HG03135 (cell line): Measurements from ENCODE around the gene KCNIP3.

Experiments
- ATAC-seq: cut with Tn5 transposase; IDR thresholded peaks from one replicate; pipeline ENCODE4 v1.9.1; 2021; ENCODE audit warnings: mild to moderate bottlenecking, moderate library complexity; ENCODE audit not compliant: unreplicated experiment

The KCNIP3 gene

DNA sequence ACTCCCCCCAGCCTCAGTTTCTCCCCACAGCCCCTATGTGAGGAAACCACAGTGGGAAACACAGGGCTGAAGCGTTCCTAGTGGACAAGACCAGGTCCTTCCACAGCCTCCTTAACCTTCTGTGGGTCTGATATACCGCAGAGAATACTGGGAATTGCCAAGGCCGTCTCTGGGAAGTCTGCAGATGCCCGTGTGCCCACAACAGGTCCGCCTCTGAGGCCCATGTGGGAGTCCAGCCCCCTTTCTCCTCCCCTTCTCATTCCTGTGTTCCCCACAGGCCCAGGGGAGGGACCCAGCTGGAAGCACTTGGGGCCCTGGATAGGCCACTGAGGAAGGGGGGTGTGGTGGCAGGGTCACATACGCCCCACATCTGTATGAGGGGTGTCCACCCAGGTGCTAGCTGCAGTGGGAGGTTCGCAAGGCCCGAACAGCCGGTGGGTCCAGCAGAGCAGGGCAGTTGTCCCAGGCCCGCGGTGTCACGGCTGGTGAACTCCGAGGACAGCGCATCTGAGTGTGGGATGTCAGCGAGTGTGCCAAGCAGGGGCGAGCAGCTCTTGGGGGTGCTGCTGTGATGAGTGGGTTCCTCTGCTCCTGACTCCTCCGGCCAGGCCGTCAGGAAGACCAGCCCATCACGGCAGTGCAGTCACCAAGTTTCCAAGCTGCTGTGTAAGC lies 2.4 kb upstream of the KCNIP3 start:
- ATAC-seq: no peak

GRCh38 chr2:95295376-95295775 lies 1.8 kb upstream of the KCNIP3 start:
- no peak for ATAC-seq

DNA sequence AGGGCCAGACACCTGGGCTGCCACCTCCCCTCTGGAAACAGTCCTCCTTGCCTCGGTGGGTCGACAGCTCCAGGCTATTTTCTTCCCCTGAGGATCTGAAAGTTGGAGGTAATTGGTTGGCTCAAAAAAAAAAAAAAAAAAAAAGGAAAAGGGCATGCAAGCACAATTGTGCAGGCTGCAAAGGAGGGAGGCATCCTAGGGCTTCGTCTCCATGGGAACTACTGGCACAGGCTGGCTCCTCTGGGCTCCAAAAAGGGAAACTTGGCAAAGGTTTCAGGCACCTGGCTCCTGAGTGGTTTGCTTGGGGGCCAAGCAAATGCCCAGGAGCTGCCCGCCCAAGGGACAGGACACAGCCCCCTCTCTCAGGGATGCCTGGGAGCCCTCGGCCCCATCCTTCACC lies 1.1 kb upstream of the KCNIP3 start:
- no peak for ATAC-seq

DNA sequence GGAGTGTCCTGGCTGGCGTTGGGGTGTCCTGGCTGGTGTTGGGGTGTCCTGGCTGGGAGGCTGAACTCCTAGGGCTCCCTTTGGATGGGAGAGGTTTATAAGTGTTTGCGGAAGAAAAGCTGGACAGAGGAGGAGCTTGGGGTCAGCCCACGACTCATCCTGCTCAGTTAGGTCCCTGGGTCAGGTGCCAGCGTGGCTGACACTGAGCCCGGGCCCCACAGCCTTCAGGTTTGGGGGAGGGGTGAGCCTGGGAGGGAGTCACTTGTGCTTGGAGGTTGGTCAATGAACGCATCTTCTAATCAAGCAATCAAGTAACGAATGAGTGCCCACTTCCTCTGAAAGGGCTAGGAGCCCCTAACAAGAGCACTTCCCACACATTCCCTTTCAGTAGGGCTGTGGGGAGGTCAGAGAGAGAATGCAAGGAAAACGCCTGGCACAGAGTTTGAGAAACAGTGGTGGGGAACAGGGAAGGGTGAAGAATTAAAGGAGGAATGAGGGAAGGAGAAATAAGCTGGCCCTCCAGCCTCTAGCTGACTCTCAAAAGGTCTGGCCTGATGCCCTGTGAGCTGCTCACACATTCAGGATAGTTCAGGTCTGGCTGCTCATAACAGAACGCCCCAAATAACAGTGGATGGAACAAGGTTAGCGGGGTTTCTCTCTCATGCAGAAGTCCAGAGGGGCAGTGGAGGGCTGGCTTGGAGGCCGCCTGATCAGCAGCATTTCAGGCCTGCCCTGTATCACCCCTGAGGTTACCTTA lies 670 bp downstream of the KCNIP3 start:
- ATAC-seq: no peak

- ATAC-seq: no peak
Measured at GRCh38 chr2:95298486-95299111, 1.5 kb downstream of the KCNIP3 start.

DNA sequence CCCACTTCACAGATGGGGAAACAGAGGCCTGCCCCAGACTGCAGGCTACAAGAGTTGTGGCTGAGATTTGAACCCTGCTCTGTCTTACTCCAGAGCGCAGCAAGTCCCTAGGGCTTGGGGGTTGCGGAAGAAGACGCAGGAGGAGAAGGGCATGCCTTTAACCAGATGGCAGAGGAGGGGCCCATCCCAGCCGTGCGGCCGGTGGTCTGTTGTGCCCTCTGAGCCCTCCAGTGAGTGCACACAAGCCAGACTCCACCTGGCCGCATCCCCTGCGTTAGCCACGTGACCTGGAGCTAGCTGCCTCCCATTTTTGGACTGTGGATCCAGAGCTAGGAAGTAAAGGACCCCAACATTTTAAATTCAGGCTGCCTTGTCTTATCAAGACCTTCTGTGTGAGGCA lies 2.8 kb downstream of the KCNIP3 start:
- ATAC-seq: no peak

- no peak for ATAC-seq
Measured at GRCh38 chr2:95300450-95300849, 3.3 kb downstream of the KCNIP3 start.

GRCh38 chr2:95301186-95301585 lies 4.0 kb downstream of the KCNIP3 start:
- no peak for ATAC-seq

DNA sequence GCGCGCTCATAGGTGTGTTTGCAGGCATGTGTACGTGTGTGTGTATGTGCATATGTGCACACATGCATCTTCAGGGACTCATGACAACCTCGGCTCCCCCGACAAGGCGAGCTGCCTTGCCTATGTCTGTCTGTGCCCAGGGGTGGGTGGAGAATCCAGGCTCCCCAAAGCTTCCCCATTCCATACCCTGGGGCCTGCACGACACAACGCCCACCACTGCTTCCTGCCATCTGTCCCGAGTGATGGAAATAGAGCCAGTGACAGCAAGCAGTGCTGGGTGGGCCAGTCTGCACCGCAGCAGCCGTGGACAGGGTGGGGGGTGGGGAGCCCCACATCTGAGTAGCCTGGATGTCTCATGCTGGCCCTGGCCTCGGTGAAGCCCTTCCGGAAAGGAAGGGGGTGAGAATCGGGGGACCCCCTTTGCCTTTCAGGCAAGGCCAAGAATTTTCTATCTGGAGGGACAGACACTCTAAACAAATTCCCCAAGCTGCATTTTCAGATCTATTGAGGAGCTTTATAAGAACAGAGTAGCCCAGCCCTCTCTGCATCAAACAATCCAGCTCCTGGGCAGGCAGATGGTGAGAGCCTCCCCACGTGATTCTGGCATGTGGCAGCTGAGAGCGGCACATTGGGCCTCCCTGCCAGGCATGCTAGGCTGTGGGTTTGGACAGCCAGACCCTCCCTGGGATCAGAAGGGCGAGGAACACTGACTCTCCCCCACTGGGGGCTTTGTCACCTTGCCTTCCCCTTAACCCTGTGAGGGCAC lies 4.9 kb downstream of the KCNIP3 start:
- ATAC-seq: no peak

GRCh38 chr2:95303191-95303919 lies 6.2 kb downstream of the KCNIP3 start:
- no peak for ATAC-seq

- no peak for ATAC-seq
Measured at GRCh38 chr2:95305380-95306061, 8.4 kb downstream of the KCNIP3 start.

DNA sequence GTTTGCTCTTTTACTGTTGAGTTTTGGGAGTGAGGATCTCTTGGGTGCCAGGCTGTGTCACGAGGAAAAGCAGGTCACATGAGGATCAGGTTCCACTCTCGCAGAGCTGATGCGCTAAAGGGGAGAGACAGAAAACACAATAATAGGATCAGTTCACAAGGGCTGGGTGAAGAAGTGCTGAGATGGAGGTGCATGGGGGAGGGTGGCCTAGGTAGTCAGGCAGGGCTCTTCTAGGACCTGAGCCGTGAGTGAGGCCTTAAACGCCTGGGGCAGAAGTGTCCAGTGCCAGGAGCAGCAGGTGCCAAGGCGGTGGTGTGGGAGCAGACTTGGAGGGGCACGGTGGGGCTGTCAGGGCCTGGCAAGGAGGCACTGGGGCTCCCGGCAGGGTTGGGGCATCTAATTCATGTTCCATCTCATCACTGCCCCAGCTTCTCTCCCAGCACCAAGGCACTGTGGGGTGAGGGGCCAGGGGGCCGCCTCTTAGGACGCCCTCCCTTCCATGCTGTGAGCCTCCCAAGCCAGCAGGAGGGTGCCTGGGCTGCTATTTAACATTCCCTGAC lies 9.3 kb downstream of the KCNIP3 start:
- no peak for ATAC-seq

DNA sequence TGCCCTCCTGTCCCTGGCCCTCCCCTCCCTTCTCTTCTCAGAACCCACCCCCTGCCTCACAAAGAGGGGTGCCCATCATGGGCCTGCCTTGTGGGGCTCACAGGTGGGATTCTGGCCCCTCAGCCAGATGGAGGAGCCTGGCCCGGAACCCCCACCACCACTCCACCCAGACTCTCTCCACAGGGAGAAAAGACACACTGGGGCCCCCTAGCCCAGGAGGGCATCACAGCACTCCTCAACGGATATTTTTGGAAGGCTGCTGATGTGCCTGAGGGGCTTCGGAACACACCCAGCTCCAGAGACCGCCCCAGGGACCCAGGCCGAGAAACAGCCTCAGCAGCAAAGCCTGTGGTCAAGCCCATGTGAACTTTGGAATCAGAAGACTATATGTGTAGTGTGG lies 9.9 kb downstream of the KCNIP3 start:
- no peak for ATAC-seq

DNA sequence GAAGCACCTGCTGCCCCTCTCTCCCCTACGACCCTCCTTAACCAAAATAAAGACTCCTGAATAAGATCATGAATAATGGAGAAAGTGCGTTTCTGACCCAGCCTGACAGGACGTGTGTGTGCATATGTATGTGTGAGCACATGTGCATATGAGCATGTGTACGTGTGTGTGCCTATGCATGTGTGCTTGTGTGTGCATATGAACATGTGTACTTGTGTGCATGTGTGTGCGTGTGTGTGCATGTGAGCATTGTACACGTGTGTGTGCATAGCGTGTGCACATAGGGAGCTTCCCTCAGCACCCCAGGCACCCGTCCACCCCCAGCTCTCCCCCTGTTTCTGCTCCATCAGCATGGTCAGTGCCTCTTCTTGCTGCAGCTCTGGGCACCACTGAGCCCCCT lies 10.7 kb downstream of the KCNIP3 start:
- ATAC-seq: no peak

- no peak for ATAC-seq
Measured at GRCh38 chr2:95308426-95308990, 11.4 kb downstream of the KCNIP3 start.

DNA sequence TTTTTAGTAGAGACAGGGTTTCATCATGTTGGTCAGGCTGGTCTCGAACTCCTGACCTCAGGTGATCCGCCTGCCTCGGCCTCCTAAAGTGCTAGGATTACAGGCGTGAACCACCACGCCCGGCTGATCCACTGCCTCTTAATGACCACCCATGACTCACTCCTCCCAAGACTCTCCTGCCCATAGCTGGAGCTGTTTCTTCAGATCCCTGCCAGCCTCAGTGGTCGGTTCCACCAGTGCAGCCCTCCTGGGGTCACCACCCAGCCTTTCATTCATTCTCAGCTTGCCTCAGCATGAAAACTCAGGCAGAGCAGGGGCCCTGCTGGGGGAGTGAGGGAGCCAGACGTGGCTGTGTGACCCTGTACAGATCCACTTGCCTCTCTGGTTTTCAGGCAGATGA lies 12.5 kb downstream of the KCNIP3 start:
- ATAC-seq: no peak

- no peak for ATAC-seq
Measured at GRCh38 chr2:95310216-95310615, 13.1 kb downstream of the KCNIP3 start.

DNA sequence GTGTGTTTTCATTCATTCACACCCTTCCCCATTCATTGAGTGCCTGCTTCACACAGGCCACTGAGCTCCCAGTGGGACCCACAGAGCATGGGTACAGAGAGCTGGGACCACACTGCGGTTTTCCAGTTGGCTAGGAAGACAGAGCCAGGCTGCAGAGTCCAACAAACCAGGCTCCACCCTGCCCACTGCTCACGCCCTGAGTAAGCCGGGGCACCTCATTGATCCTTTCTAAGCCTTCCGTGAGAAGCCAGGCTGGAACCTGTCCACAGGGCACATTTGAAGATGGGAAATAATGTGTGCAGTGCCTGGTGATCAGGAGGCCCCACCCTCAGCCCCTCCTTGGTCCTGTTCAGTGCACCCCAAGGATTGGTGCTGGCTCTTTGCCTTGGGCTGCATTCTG lies 13.5 kb downstream of the KCNIP3 start:
- no peak for ATAC-seq

GRCh38 chr2:95311815-95312542 lies 14.8 kb downstream of the KCNIP3 start:
- ATAC-seq: no peak
